ENCODE data around the gene CXCR6. TPM values are rescaled to one million over a fixed set of nuclear protein-coding genes. Genes with fewer than 3 reads are reported as not detected.

Gene CXCR6
- total and polyA plus RNA-seq, 2 of the 8 experiments (the other 6 are each of a cell fraction or from before 2014, with no cell fraction given) = not detected

GRCh38 chr3:45907769-45908705 lies 35.2 kb upstream of the CXCR6 start:
- no peak overlapping the region for H3K14ac ChIP-seq (ENCODE audit: insufficient read length)
- H4K20me1 ChIP-seq (replicated peaks in 1 of 2; ENCODE audit: control insufficient read depth in 1 of 2, insufficient read depth in 2 of 2, low read length in 2 of 2) = peaks cover 0 to 2% of the 10 kb centered on the region in 2 experiments
- FAIRE-seq (no peak), DNase-seq (ENCODE audit: low read depth in 1 of 2, low spot score in 2 of 2) (no peak)
- 86% methylated on average over 13 of the region's 13 CpGs; no CpG with 5 or more reads in 1 of the 2 experiments for WGBS, 2 experiments (ENCODE audit: extremely low coverage in 1 of 2, insufficient coverage in 1 of 2, insufficient read length in 1 of 2, insufficient replicate concordance in 2 of 2, low coverage in 1 of 2, low lambda C conversion rate in 2 of 2, missing lambda C conversion rate in 1 of 2)
- H2BK15ac ChIP-seq (ENCODE audit: low read length) = no peak overlapping the region
- no peak overlapping the region for H3K4me3 ChIP-seq (ENCODE audit: extremely low read depth in 1 of 4, insufficient read depth in 2 of 4, low read depth in 3 of 4, low read length in 4 of 4)
- H3K4ac ChIP-seq (replicated peaks; ENCODE audit: insufficient read length, low read depth, low read length) = no peak overlapping the region
- ChIA-PET POLR2A (ENCODE audit: partially characterized antibody) (interaction anchor here (0.6 kb wide), 1 partner anchor 147 kb away, joined by 4 read pairs; no protein-coding TSS in a partner anchor), CTCF (ENCODE audit: partially characterized antibody) (interaction anchor here (0.5 to 2.5 kb wide), 16 partner anchors 9 to 254 kb away, joined by 3 to 10 read pairs (median 3); partner anchors contain the start of gene CCR9)
- no peak overlapping the region for H3K23ac ChIP-seq (ENCODE audit: insufficient read length)
- no peak overlapping the region for H4K8ac ChIP-seq (ENCODE audit: extremely low read depth, insufficient read depth, low read length)
- no peak overlapping the region for H3K27ac ChIP-seq (ENCODE audit: low read depth, low read length)
- H3K79me1 ChIP-seq (ENCODE audit: low read depth, low read length) = no peaks in the 10 kb centered on the region
- TF ChIP-seq SP1 (IDR thresholded peaks at IDR 0.05; ENCODE audit: low read depth, low read length) = no peak
- no peak for TF ChIP-seq CREB1 (IDR thresholded peaks at IDR 0.05)
- no peak for TF ChIP-seq CBX5 (IDR thresholded peaks at IDR 0.05; ENCODE audit: low read depth, low read length)
- TF ChIP-seq SRF (IDR thresholded peaks at IDR 0.05; ENCODE audit: low read depth, low read length) = no peak
- no peak for TF ChIP-seq TAF1 (IDR thresholded peaks at IDR 0.05; ENCODE audit: low read depth, low read length)
- TF ChIP-seq SIRT6 (IDR thresholded peaks at IDR 0.05; ENCODE audit: low read length) = no peak
- no peak for TF ChIP-seq E2F6 (IDR thresholded peaks at IDR 0.05)
- no peak for TF ChIP-seq TCF12 (IDR thresholded peaks at IDR 0.05; ENCODE audit: low read depth, low read length)
- H2BK20ac ChIP-seq (ENCODE audit: low read length) = no peak overlapping the region
- no peaks in the 10 kb centered on the region for H3K36me3 ChIP-seq (ENCODE audit: control insufficient read depth in 2 of 4, insufficient read depth in 4 of 4, low read length in 3 of 4)
- no peak overlapping the region for H3K4me2 ChIP-seq (ENCODE audit: insufficient read depth in 1 of 2, low read depth in 2 of 2, low read length in 2 of 2)
- H3K23me2 ChIP-seq (ENCODE audit: low read depth, low read length) = no peaks in the 10 kb centered on the region
- H3K9ac ChIP-seq (replicated peaks in 1 of 4; ENCODE audit: extremely low read depth in 1 of 4, low read depth in 3 of 4, low read length in 3 of 4) = no peak overlapping the region
- no peak overlapping the region for H2AFZ ChIP-seq (ENCODE audit: low read length)
- H3K18ac ChIP-seq (ENCODE audit: extremely low read depth, low read length) = no peak overlapping the region
- no peak overlapping the region for H2BK120ac ChIP-seq (replicated peaks; ENCODE audit: low read depth, low read length)
- no peak overlapping the region for H4K5ac ChIP-seq (ENCODE audit: insufficient read length, low read depth, low read length)
- H3K56ac ChIP-seq (replicated peaks; ENCODE audit: insufficient read length, low read depth, low read length) = no peak overlapping the region
- no peak overlapping the region for H2AK5ac ChIP-seq (ENCODE audit: low read depth, low read length)
- no peaks in the 10 kb centered on the region; a peak in 1 of 7 replicates for H3K27me3 ChIP-seq (replicated peaks in 1 of 4; ENCODE audit: control insufficient read depth in 3 of 4, extremely low read depth in 1 of 4, insufficient read depth in 3 of 4, low read length in 3 of 4)
- no peak overlapping the region for H2BK12ac ChIP-seq (ENCODE audit: low read depth, low read length)
- no peaks in the 10 kb centered on the region for H3K79me2 ChIP-seq (ENCODE audit: control insufficient read depth in 1 of 2, insufficient read depth in 2 of 2, low read length in 2 of 2)
- no peak overlapping the region for H2BK5ac ChIP-seq (ENCODE audit: low read depth, low read length)
- H3K9me3 ChIP-seq (ENCODE audit: insufficient read depth in 2 of 2, low read depth in 1 of 2, low read length in 1 of 2) = no peaks in the 10 kb centered on the region
- no peak overlapping the region for H4K91ac ChIP-seq (replicated peaks; ENCODE audit: insufficient read length, low read length)
- H3K4me1 ChIP-seq (replicated peaks in 1 of 4; ENCODE audit: control insufficient read depth in 3 of 4, insufficient read depth in 4 of 4, low read length in 3 of 4) = no peaks in the 10 kb centered on the region
